ENCODE data around the gene ETV5. TPM values are rescaled to one million over a fixed set of nuclear protein-coding genes. Genes with fewer than 3 reads are reported as not detected.

ETV5 gene
- total and polyA plus RNA-seq, 2 donors (not counting 3 experiments of a cell fraction or from before 2014, with no cell fraction given) = 8.8 to 40.9 TPM

- intact Hi-C loops (cut with micrococcal nuclease) (loop anchor here (5.0 kb wide), 1 partner anchor 1199 kb away; no protein-coding TSS in a partner anchor), dilution Hi-C loops (cut with MboI; ENCODE audit: extremely low pct_ligation_motif_present, low sequenced_read_pairs) (no loop called here)
- no peak for TF ChIP-seq POLR2A (IDR thresholded peaks at IDR 0.05; ENCODE audit: low read depth, low read length)
- TF ChIP-seq MAX (IDR thresholded peaks at IDR 0.05; ENCODE audit: insufficient read depth, insufficient read length) = no peak
- Histone ChIP-seq H3K27me3 (ENCODE audit: control insufficient read depth in 2 of 2, insufficient read depth in 2 of 2, low read length in 2 of 2) (no peaks in the 10 kb centered on the region), H3K9me3 (replicated peaks; ENCODE audit: control insufficient read depth, insufficient read depth, low read length) (no peaks in the 10 kb centered on the region), H3K4me3 (replicated peaks in 1 of 3; ENCODE audit: insufficient read depth in 1 of 3, low read depth in 1 of 3, low read length in 3 of 3) (no peak overlapping the region), H3K9me1 (replicated peaks; ENCODE audit: control insufficient read depth, extremely low read depth, insufficient read depth, low read length) (no peaks in the 10 kb centered on the region), H3K79me2 (ENCODE audit: control insufficient read depth, insufficient read depth, low read length) (no peaks in the 10 kb centered on the region), H3K36me3 (ENCODE audit: control insufficient read depth in 2 of 2, extremely low read depth in 1 of 2, insufficient read depth in 2 of 2, low read length in 2 of 2) (no peaks in the 10 kb centered on the region), H2AFZ (ENCODE audit: low read depth, low read length) (no peak overlapping the region), H3K4me2 (ENCODE audit: insufficient read depth, low read length) (no peak overlapping the region), H3K9ac (replicated peaks; ENCODE audit: extremely low read depth, insufficient read depth, low read length) (no peak overlapping the region), H3K27ac (ENCODE audit: insufficient read depth, low read depth, low read length) (no peak overlapping the region), H3K4me1 (ENCODE audit: control insufficient read depth, extremely low read depth, insufficient read depth, low read length) (no peaks in the 10 kb centered on the region), H4K20me1 (replicated peaks; ENCODE audit: control insufficient read depth, extremely low read depth, insufficient read depth, low read length) (no peaks in the 10 kb centered on the region)
- no TSS peak for BruUV-seq (replicated peaks)
- ChIA-PET POLR2A (no interaction called here), CTCF (interaction anchor here (1.5 kb wide), 1 partner anchor 10 kb away, joined by 3 read pairs; no protein-coding TSS in a partner anchor)
- no peak for FAIRE-seq
- no peak for DNase-seq (ENCODE audit: low read depth, low spot score)
Observed at GRCh38 chr3:186013312-186013711, 95.6 kb downstream of the ETV5 start.

- intact Hi-C loops (cut with micrococcal nuclease) (loop anchor here (5.0 kb wide), 1 partner anchor 1200 kb away; no protein-coding TSS in a partner anchor), dilution Hi-C loops (cut with MboI; ENCODE audit: extremely low pct_ligation_motif_present, low sequenced_read_pairs) (no loop called here)
- H3K4me2 ChIP-seq (ENCODE audit: insufficient read depth, low read length) = no peak overlapping the region
- no peaks in the 10 kb centered on the region for H3K9me1 ChIP-seq (replicated peaks; ENCODE audit: control insufficient read depth, extremely low read depth, insufficient read depth, low read length)
- no peak overlapping the region for H3K9ac ChIP-seq (replicated peaks; ENCODE audit: extremely low read depth, insufficient read depth, low read length)
- H3K27me3 ChIP-seq (ENCODE audit: control insufficient read depth in 2 of 2, insufficient read depth in 2 of 2, low read length in 2 of 2) = no peaks in the 10 kb centered on the region
- no peak for TF ChIP-seq GATA2 (IDR thresholded peaks at IDR 0.05; ENCODE audit: insufficient read depth, insufficient read length, low read depth, low read length)
- TF ChIP-seq EZH2 (IDR thresholded peaks at IDR 0.05; ENCODE audit: borderline replicate concordance, low read depth, low read length, severe bottlenecking) = no peak
- TF ChIP-seq FOS (IDR thresholded peaks at IDR 0.05; ENCODE audit: borderline replicate concordance, insufficient read depth, low read length) = no peak
- TF ChIP-seq MYC (IDR thresholded peaks at IDR 0.05; ENCODE audit: low read depth, low read length) = no peak
- no peak for TF ChIP-seq POLR2AphosphoS5 (IDR thresholded peaks at IDR 0.05; ENCODE audit: insufficient read depth, low read depth, low read length)
- TF ChIP-seq POLR2A (IDR thresholded peaks at IDR 0.05; ENCODE audit: low read depth, low read length) = no peak
- TF ChIP-seq MAX (IDR thresholded peaks at IDR 0.05; ENCODE audit: insufficient read depth, insufficient read length) = no peak
- no peak for TF ChIP-seq JUN (IDR thresholded peaks at IDR 0.05; ENCODE audit: borderline replicate concordance, insufficient read depth, insufficient read length, low read depth)
- no peak for TF ChIP-seq CTCF (IDR thresholded peaks at IDR 0.05; ENCODE audit: extremely low read depth in 1 of 2, insufficient read depth in 1 of 2, low read depth in 1 of 2, low read length in 2 of 2)
- H3K9me3 ChIP-seq (replicated peaks; ENCODE audit: control insufficient read depth, insufficient read depth, low read length) = no peaks in the 10 kb centered on the region
- no peak overlapping the region for H3K27ac ChIP-seq (ENCODE audit: insufficient read depth, low read depth, low read length)
- H2AFZ ChIP-seq (ENCODE audit: low read depth, low read length) = no peak overlapping the region
- BruUV-seq (replicated peaks) = no TSS peak
- CTCF ChIA-PET = interaction anchor here (1.5 kb wide), 1 partner anchor 9 kb away, joined by 3 read pairs; no protein-coding TSS in a partner anchor
- no peak for FAIRE-seq
- H4K20me1 ChIP-seq (replicated peaks; ENCODE audit: control insufficient read depth, extremely low read depth, insufficient read depth, low read length) = no peaks in the 10 kb centered on the region
- no peak overlapping the region for H3K4me3 ChIP-seq (replicated peaks in 1 of 3; ENCODE audit: insufficient read depth in 1 of 3, low read depth in 1 of 3, low read length in 3 of 3)
- POLR2A ChIA-PET = no interaction called here
- H3K36me3 ChIP-seq (ENCODE audit: control insufficient read depth in 2 of 2, extremely low read depth in 1 of 2, insufficient read depth in 2 of 2, low read length in 2 of 2) = no peaks in the 10 kb centered on the region
- H3K79me2 ChIP-seq (ENCODE audit: control insufficient read depth, insufficient read depth, low read length) = no peaks in the 10 kb centered on the region
- H3K4me1 ChIP-seq (ENCODE audit: control insufficient read depth, extremely low read depth, insufficient read depth, low read length) = no peaks in the 10 kb centered on the region
- DNase-seq (ENCODE audit: low read depth, low spot score) = no peak
Observed at GRCh38 chr3:186012137-186012536, 96.8 kb downstream of the ETV5 start.
